Endothelial cell of umbilical vein (primary cell): ENCODE results near the gene GIMAP6. TPM values are rescaled to one million over a fixed set of nuclear protein-coding genes. Genes with fewer than 3 reads are reported as not detected.
A peak's percentile ranks its signal among the peaks of the same experiment; 100 is the strongest.

ENCODE experiments used
- BruUV-seq: library from RNA; stranded (reverse); fragments of 400-500 nt; replicated peaks from 2 replicates; lab custom pipeline; 2021; lab: Mats Ljungman, UMichigan
- CTCF ChIA-PET: fragments of 300-600, 350-600 bp; sonication (Branson Sonifier 250); formaldehyde crosslinking; loops from one replicate; lab custom pipeline; 2021; ENCODE audit warnings: antibody characterized with exemption, inconsistent platforms; lab: Charles Lee
- POLR2A ChIA-PET: fragments of 300-600, 350-600 bp; sonication (Branson Sonifier 250); formaldehyde crosslinking; loops from one replicate; lab custom pipeline; 2021; ENCODE audit warnings: antibody characterized with exemption, inconsistent platforms; lab: Charles Lee
- DNase-seq: peaks from one replicate; pipeline ENCODE4 v3.0.0-alpha.2; 2011; ENCODE audit warnings: low read depth, low spot score
- FAIRE-seq: peaks from 2 replicates; lab custom pipeline; 2011; peaks lifted over from hg19 to GRCh38; lab: Jason Lieb, UNC
- H2AFZ ChIP-seq: 2 replicates; pipeline ENCODE4 v1.6.0; 2012; ENCODE audit warnings: low read depth, low read length, control low read depth, inconsistent platforms
- H3K27ac ChIP-seq: 2 replicates; pipeline ENCODE4 v1.5.1; 2011; ENCODE audit warnings: low read depth, mild to moderate bottlenecking, control low read depth, low read length, moderate library complexity; ENCODE audit not compliant: insufficient read depth
- H3K27me3 ChIP-seq, 2 experiments: 2 replicates each; pipeline versions ENCODE4 v1.6.0 to v1.6.1; 2011; ENCODE audit warnings: low read length in 2 of 2, mixed read lengths in 1 of 2; ENCODE audit not compliant: control insufficient read depth in 2 of 2, insufficient read depth in 2 of 2
- H3K36me3 ChIP-seq, 2 experiments: 2 replicates in 1 of 2; 3 replicates in 1 of 2; pipeline ENCODE4 v1.5.1; 2011; ENCODE audit warnings: low read length in 2 of 2, mild to moderate bottlenecking in 1 of 2, moderate library complexity in 1 of 2; ENCODE audit not compliant: control insufficient read depth in 2 of 2, insufficient read depth in 2 of 2; ENCODE audit errors: extremely low read depth in 1 of 2
- H3K4me1 ChIP-seq: 3 replicates; pipeline ENCODE4 v1.5.1; 2011; ENCODE audit warnings: mild to moderate bottlenecking, low read length; ENCODE audit not compliant: control insufficient read depth, insufficient read depth; ENCODE audit errors: extremely low read depth
- H3K4me2 ChIP-seq: 2 replicates; pipeline ENCODE4 v1.6.1; 2011; ENCODE audit warnings: low read length, control low read depth, mixed read lengths; ENCODE audit not compliant: insufficient read depth
- H3K4me3 ChIP-seq, 3 experiments: fragments of 200-600 bp in 1 of 3; sonication (generic), shearing (Covaris generic) in 1 of 3; replicated peaks in 1 of 3; 2 replicates each; pipeline ENCODE4 v1.5.1; 2011 to 2016; ENCODE audit warnings: control low read depth in 3 of 3, low read length in 3 of 3, mild to moderate bottlenecking in 2 of 3, inconsistent platforms in 1 of 3, low read depth in 1 of 3, moderate library complexity in 1 of 3; ENCODE audit not compliant: insufficient read depth in 1 of 3
- H3K79me2 ChIP-seq: 2 replicates; pipeline ENCODE4 v1.6.0; 2012; ENCODE audit warnings: low read length, inconsistent platforms; ENCODE audit not compliant: control insufficient read depth, insufficient read depth
- H3K9ac ChIP-seq: replicated peaks from 2 replicates; pipeline ENCODE3; 2011; ENCODE audit warnings: low read length, control low read depth; ENCODE audit not compliant: insufficient read depth; ENCODE audit errors: extremely low read depth
- H3K9me1 ChIP-seq: replicated peaks from 3 replicates; pipeline ENCODE4 v1.6.0; 2011; ENCODE audit warnings: mild to moderate bottlenecking, low read length; ENCODE audit not compliant: control insufficient read depth, insufficient read depth; ENCODE audit errors: extremely low read depth
- H3K9me3 ChIP-seq: replicated peaks from 2 replicates; pipeline ENCODE4 v1.5.1; 2012; ENCODE audit warnings: low read length, inconsistent platforms; ENCODE audit not compliant: control insufficient read depth, insufficient read depth
- H4K20me1 ChIP-seq: replicated peaks from 2 replicates; pipeline ENCODE3; 2011; ENCODE audit warnings: mild to moderate bottlenecking, low read length; ENCODE audit not compliant: control insufficient read depth, insufficient read depth; ENCODE audit errors: extremely low read depth
- EZH2 ChIP-seq: IDR thresholded peaks from 2 replicates; pipeline ENCODE4 v1.6.1; 2012; ENCODE audit warnings: borderline replicate concordance, low read depth, mild to moderate bottlenecking, moderate library complexity, low read length, inconsistent platforms; ENCODE audit not compliant: severe bottlenecking
- GATA2 ChIP-seq: IDR thresholded peaks from 2 replicates; pipeline ENCODE4 v1.7.0; 2011; ENCODE audit warnings: low read depth, mild to moderate bottlenecking, moderate library complexity, mixed read lengths, low read length; ENCODE audit not compliant: insufficient read length, insufficient read depth
- MYC ChIP-seq: IDR thresholded peaks from one replicate; pipeline ENCODE4 v1.6.1; 2011; ENCODE audit warnings: mild to moderate bottlenecking, low read depth, low read length
- POLR2A ChIP-seq: IDR thresholded peaks from 2 replicates; pipeline ENCODE4 v1.6.1; 2012; ENCODE audit warnings: low read depth, mild to moderate bottlenecking, control low read depth, low read length
- dilution Hi-C: fragments of 300-500 bp; cut with MboI; formaldehyde crosslinking; loops from one replicate; pipeline ENCODE4 v1.15.0; 2019; ENCODE audit warnings: low sequenced_read_pairs; ENCODE audit not compliant: extremely low pct_ligation_motif_present
- intact Hi-C: fragments of 100-400 bp; cut with micrococcal nuclease; formaldehyde crosslinking; loops from one replicate; pipeline ENCODE4 v1.10.0; 2022
- polyA plus RNA-seq, 4 experiments: library from polyadenylated mRNA; depleted of rRNA in 3 of 4; stranded (reverse) in 3 of 4; unstranded in 1 of 4; fragments of >200 nt; gene quantifications; 2 replicates each; pipeline versions ENCODE4 v1.2.1 to v1.2.3, GENCODE V29; 2011 to 2012; ENCODE audit warnings: missing spikeins in 1 of 4
- total RNA-seq: library from RNA; stranded (reverse); gene quantifications from 2 replicates; pipeline ENCODE4 v1.2.3, GENCODE V29; 2021
- TF ChIP-seq, protein P1 (sequence below): IDR thresholded peaks from 2 replicates; pipeline ENCODE4 v1.6.1; 2011; ENCODE audit not compliant: insufficient read depth, insufficient read length
- TF ChIP-seq, protein P2 (sequence below), 2 donors: IDR thresholded peaks; 1 replicate in 1 of 2; 2 replicates in 1 of 2; pipeline ENCODE4 v1.5.1; 2011; ENCODE audit warnings: low read length in 2 of 2, mild to moderate bottlenecking in 2 of 2, moderate library complexity in 2 of 2, control low read depth in 1 of 2, inconsistent platforms in 1 of 2, low read depth in 1 of 2; ENCODE audit not compliant: insufficient read depth in 1 of 2; ENCODE audit errors: extremely low read depth in 1 of 2

GIMAP6 gene
- total and polyA plus RNA-seq, 2 donors (not counting 3 experiments of a cell fraction or from before 2014, with no cell fraction given), result 65.6 to 85.0 TPM

DNA sequence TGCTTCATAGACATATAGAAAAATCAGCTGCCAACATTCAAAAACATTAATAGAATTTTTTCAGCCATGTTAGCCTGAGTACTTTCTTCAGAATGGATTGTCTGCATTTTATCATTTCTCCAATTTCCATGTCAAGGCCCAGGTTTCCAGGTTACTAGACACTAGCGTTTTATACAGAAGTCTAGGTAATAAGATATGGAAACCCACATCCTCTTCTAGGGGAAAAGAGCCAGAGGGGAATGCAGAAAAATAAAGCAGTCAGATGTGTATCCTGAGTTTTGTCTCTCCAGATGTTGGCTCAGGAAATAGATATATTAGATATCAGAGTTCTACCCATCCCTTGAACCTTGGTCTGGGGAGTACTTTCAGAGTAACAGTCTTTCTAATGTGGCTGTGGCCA, 44.6 kb downstream of the GIMAP6 start:
- Histone ChIP-seq H3K4me3 (no peak overlapping the region), H4K20me1 (no peaks in the 10 kb centered on the region), H3K4me1 (peaks cover 34% of the 10 kb centered on the region), H3K27ac (peak overlapping the region; percentile 93), H3K27me3 (no peaks in the 10 kb centered on the region), H3K79me2 (no peaks in the 10 kb centered on the region), H3K9me3 (no peaks in the 10 kb centered on the region), H3K9me1 (no peaks in the 10 kb centered on the region), H3K36me3 (no peaks in the 10 kb centered on the region), H3K4me2 (peak overlapping the region; percentile 75), H3K9ac (peak overlapping the region; percentile 64), H2AFZ (no peak overlapping the region)
- ChIA-PET CTCF (interaction anchor here (0.9 to 2.4 kb wide), 9 partner anchors 19 to 311 kb away, joined by 3 to 11 read pairs (median 5); partner anchors contain the start of genes GIMAP1, GIMAP7 and GIMAP8), POLR2A (interaction anchor here (0.6 to 1.9 kb wide), 8 partner anchors 18 to 137 kb away, joined by 3 to 15 read pairs (median 6); partner anchors contain the start of genes GIMAP2, GIMAP6 and GIMAP8)
- TF ChIP-seq EZH2 (no peak), GATA2 (no peak), POLR2A (no peak), MYC (no peak)
- TF ChIP-seq, protein P1, sequence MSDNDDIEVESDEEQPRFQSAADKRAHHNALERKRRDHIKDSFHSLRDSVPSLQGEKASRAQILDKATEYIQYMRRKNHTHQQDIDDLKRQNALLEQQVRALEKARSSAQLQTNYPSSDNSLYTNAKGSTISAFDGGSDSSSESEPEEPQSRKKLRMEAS, result no peak
- TF ChIP-seq, protein P2, sequence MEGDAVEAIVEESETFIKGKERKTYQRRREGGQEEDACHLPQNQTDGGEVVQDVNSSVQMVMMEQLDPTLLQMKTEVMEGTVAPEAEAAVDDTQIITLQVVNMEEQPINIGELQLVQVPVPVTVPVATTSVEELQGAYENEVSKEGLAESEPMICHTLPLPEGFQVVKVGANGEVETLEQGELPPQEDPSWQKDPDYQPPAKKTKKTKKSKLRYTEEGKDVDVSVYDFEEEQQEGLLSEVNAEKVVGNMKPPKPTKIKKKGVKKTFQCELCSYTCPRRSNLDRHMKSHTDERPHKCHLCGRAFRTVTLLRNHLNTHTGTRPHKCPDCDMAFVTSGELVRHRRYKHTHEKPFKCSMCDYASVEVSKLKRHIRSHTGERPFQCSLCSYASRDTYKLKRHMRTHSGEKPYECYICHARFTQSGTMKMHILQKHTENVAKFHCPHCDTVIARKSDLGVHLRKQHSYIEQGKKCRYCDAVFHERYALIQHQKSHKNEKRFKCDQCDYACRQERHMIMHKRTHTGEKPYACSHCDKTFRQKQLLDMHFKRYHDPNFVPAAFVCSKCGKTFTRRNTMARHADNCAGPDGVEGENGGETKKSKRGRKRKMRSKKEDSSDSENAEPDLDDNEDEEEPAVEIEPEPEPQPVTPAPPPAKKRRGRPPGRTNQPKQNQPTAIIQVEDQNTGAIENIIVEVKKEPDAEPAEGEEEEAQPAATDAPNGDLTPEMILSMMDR (IDR thresholded peaks at IDR 0.05; ENCODE audit: extremely low read depth in 1 of 2, insufficient read depth in 1 of 2, low read depth in 1 of 2, low read length in 2 of 2), result no peak
- dilution Hi-C loops (no loop called here), intact Hi-C loops (loop anchor here (1.0 to 5.0 kb wide), 5 partner anchors 44 to 210 kb away; partner anchors contain the start of genes GIMAP2, GIMAP5 and ZNF775)
- BruUV-seq, result no TSS peak
- no peak for DNase-seq
- no peak for FAIRE-seq
